ENCODE measurements around the gene BLVRB. TPM values are rescaled to one million over a fixed set of nuclear protein-coding genes. Genes with fewer than 3 reads are reported as not detected.

BLVRB gene
- total RNA-seq, 1 experiment from 2014 or later, result 45.6 TPM

DNA sequence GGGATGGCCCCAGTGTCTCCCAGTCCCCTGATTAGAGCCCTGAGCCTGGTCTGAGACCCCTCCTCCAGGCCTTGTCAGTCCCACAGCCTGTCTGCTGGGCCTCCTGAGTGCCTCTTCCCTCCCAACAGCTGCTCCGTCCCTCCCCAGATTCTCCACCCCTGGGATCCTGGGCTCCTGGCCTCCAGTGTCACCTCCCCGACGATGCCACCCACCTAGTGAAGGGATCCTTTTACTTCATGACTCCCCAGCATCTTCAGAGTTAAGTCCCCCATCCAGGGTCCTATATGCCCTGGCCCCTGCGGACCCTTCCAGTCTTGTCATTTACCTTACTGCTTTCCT lies 47.9 kb downstream of the BLVRB start:
- Histone ChIP-seq H3K4me3 (ENCODE audit: low read depth in 2 of 2, low read length in 2 of 2) (no peak overlapping the region), H3K4me1 (ENCODE audit: control insufficient read depth, insufficient read depth, low read length) (peaks cover 25% of the 10 kb centered on the region), H3K36me3 (ENCODE audit: control insufficient read depth, insufficient read depth, low read length) (no peaks in the 10 kb centered on the region), H3K27ac (ENCODE audit: low read length) (peak overlapping the region; percentile 66), H3K9me3 (ENCODE audit: control insufficient read depth, insufficient read depth, low read depth, low read length) (no peaks in the 10 kb centered on the region), H3K27me3 (ENCODE audit: control insufficient read depth, insufficient read depth, low read length) (no peaks in the 10 kb centered on the region)
- POLR2A ChIA-PET, result interaction anchor here (0.5 kb wide), 1 partner anchor 47 kb away, joined by 3 read pairs; no protein-coding TSS in a partner anchor
- CTCF ChIA-PET, result interaction anchor here (0.6 kb wide), 2 partner anchors 21 to 106 kb away, joined by 3 to 6 read pairs; no protein-coding TSS in a partner anchor
- TF ChIP-seq SIN3A (IDR thresholded peaks at IDR 0.05; ENCODE audit: borderline replicate concordance, insufficient read depth, low read depth, low read length) (no peak), CTCF (IDR thresholded peaks at IDR 0.05) (no peak), TCF7L2 (IDR thresholded peaks at IDR 0.05; ENCODE audit: low read depth, low read length) (no peak), POLR2AphosphoS5 (IDR thresholded peaks at IDR 0.05; ENCODE audit: low read depth, low read length) (no peak), REST (IDR thresholded peaks at IDR 0.05; ENCODE audit: insufficient read depth in 1 of 2, low read depth in 2 of 2, low read length in 1 of 2) (no peak)
- DNase-seq (ENCODE audit: low read depth, low spot score), result no peak
- BruUV-seq (replicated peaks), result no TSS peak
- in situ Hi-C loops (cut with HindIII; ENCODE audit: low pct_unique_long_range_greater_than_20kb, low sequenced_read_pairs) (no loop called here), intact Hi-C loops (cut with micrococcal nuclease; ENCODE audit: unreplicated experiment) (no loop called here)
- ATAC-seq, result no peak

GRCh38 chr19:40416918-40417642 lies 48.5 kb downstream of the BLVRB start:
- in situ Hi-C loops (cut with HindIII; ENCODE audit: low pct_unique_long_range_greater_than_20kb, low sequenced_read_pairs) (no loop called here), intact Hi-C loops (cut with micrococcal nuclease; ENCODE audit: unreplicated experiment) (no loop called here)
- TF ChIP-seq POLR2AphosphoS5 (IDR thresholded peaks at IDR 0.05; ENCODE audit: low read depth, low read length), result no peak
- no peak for TF ChIP-seq REST (IDR thresholded peaks at IDR 0.05; ENCODE audit: insufficient read depth in 1 of 2, low read depth in 2 of 2, low read length in 1 of 2)
- no peak for TF ChIP-seq SIN3A (IDR thresholded peaks at IDR 0.05; ENCODE audit: borderline replicate concordance, insufficient read depth, low read depth, low read length)
- no peak for TF ChIP-seq CTCF (IDR thresholded peaks at IDR 0.05)
- no peak for TF ChIP-seq TCF7L2 (IDR thresholded peaks at IDR 0.05; ENCODE audit: low read depth, low read length)
- BruUV-seq (replicated peaks), result no TSS peak
- H3K4me3 ChIP-seq (ENCODE audit: low read depth in 2 of 2, low read length in 2 of 2), result no peak overlapping the region
- no peaks in the 10 kb centered on the region for H3K27me3 ChIP-seq (ENCODE audit: control insufficient read depth, insufficient read depth, low read length)
- ATAC-seq, result no peak
- DNase-seq (ENCODE audit: low read depth, low spot score), result no peak
- H3K4me1 ChIP-seq (ENCODE audit: control insufficient read depth, insufficient read depth, low read length), result peaks cover 20% of the 10 kb centered on the region
- no peaks in the 10 kb centered on the region for H3K9me3 ChIP-seq (ENCODE audit: control insufficient read depth, insufficient read depth, low read depth, low read length)
- ChIA-PET POLR2A (interaction anchor here (0.5 kb wide), 1 partner anchor 48 kb away, joined by 3 read pairs; no protein-coding TSS in a partner anchor), CTCF (interaction anchor here (0.6 to 0.7 kb wide), 3 partner anchors 21 to 107 kb away, joined by 3 to 6 read pairs (median 3); no protein-coding TSS in a partner anchor)
- no peaks in the 10 kb centered on the region for H3K36me3 ChIP-seq (ENCODE audit: control insufficient read depth, insufficient read depth, low read length)
- H3K27ac ChIP-seq (ENCODE audit: low read length), result peak overlapping the region; percentile 66
